ENCODE measurements around the gene RFESD.
"Not testable (repeated sequence)": the region's sequence is repeated elsewhere in the genome, so short reads cannot be mapped to it uniquely, and the experiment has no call there.

RFESD gene

DNA sequence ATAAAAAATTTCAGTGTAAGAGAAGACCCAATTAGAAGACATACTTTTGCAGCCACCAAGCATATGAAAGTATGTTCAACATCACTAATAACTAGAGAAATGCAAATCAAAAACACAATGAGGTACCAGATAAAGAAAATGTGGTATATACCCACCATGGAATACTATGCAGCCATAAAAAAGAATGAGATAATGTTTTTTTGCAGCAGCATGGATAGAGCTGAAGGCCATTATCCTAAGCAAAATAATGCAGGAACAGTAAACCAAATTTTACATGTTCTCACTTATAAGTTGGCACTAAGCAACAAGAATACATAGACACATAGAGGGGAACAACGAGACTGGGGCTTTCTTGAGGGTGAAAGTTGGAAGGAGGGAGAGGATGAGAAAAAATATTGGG, 43.1 kb downstream of the RFESD start:
- TF ChIP-seq, protein P1, sequence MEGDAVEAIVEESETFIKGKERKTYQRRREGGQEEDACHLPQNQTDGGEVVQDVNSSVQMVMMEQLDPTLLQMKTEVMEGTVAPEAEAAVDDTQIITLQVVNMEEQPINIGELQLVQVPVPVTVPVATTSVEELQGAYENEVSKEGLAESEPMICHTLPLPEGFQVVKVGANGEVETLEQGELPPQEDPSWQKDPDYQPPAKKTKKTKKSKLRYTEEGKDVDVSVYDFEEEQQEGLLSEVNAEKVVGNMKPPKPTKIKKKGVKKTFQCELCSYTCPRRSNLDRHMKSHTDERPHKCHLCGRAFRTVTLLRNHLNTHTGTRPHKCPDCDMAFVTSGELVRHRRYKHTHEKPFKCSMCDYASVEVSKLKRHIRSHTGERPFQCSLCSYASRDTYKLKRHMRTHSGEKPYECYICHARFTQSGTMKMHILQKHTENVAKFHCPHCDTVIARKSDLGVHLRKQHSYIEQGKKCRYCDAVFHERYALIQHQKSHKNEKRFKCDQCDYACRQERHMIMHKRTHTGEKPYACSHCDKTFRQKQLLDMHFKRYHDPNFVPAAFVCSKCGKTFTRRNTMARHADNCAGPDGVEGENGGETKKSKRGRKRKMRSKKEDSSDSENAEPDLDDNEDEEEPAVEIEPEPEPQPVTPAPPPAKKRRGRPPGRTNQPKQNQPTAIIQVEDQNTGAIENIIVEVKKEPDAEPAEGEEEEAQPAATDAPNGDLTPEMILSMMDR (IDR thresholded peaks at IDR 0.05; ENCODE audit: low read length, missing control alignments), result no peak
- no peak overlapping the region for H3K4me3 ChIP-seq (replicated peaks; ENCODE audit: low read depth, low read length)
- DNase-seq (ENCODE audit: low read depth), result no peak

DNA sequence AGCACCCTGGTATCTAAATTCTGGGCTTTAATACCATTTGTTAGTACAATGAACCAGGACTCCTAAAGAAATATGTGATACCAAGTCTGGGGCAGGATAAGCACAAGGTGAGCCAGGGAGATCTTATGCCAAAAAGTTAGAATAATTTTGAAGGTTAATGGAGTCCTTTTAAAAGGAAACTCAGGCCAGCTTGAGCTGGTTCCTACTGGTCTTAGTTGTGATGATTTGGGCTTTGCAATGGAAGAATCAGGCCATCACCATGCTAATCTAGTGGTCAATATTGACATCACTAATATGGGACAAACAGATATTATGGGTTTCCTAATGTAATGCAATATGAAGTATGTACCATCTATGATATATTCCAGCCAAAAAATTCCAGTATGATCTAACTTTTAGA, 43.8 kb downstream of the RFESD start:
- H3K4me3 ChIP-seq (replicated peaks; ENCODE audit: low read depth, low read length), result no peak overlapping the region
- DNase-seq (ENCODE audit: low read depth), result no peak
- TF ChIP-seq, protein P1 (IDR thresholded peaks at IDR 0.05; ENCODE audit: low read length, missing control alignments), result no peak

DNA sequence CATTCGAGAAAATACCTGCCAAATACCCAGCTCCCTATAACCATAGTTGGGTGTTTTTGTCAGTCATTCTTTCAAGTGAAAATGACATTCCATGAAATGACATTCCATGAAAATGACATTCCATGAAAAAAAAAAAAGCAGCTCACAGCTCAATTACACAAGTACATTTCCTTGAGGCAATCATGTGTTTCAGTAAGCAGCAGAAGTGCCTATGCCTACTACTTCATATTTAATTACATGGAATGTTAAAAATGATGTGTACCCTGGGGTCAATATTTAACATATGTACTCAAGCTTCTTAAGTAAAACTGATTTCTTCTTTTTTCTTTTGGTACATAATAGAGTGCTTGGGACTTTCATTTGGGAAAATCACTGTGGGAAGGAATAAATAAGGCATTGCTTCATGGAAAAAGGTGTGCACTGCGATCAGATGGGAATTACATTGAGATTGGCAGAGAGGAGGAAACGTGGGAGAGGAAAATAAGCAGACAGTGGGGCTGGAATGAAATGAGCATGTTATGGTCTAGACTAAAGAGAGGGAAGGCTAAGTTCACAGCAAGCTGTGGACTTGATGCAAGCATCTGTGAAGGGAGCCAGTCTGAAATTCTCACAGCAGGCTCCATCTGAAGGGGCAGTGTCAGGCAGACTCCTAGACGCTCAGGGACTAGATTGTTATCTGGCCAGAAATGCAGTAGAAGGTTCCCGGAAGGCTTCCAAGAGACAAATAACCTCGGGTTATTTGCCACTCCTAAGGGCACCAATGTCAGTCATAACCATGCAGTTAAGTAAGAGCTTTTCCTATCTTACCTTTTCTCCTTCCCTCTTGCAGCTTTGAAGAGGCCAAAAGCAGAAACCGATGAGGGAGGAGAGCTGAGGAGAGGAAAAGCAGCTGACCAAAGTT, 51.5 kb downstream of the RFESD start:
- DNase-seq (ENCODE audit: low read depth), result no peak
- H3K4me3 ChIP-seq (replicated peaks; ENCODE audit: low read depth, low read length), result no peak overlapping the region
- TF ChIP-seq, protein P1 (IDR thresholded peaks at IDR 0.05; ENCODE audit: low read length, missing control alignments), result no peak

DNA sequence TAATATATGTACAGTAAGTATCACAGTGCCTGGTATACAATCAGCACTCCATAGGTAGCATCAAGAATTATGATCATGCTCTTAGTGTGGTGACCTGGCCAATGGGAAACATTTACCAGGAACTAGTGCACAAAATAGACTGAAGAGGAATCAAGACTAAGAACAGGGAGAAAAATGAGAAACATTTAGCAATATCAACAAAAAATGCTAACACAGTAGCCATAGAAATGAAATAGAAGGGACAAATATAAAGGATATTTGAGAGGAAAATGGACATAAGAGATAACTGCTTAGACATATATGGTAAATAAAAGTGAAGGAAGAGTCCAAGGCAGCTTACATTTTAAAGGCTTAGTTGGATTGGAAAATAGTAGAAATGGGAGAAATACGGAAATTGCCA, 52.8 kb downstream of the RFESD start:
- TF ChIP-seq, protein P1 (IDR thresholded peaks at IDR 0.05; ENCODE audit: low read length, missing control alignments), result no peak

DNA sequence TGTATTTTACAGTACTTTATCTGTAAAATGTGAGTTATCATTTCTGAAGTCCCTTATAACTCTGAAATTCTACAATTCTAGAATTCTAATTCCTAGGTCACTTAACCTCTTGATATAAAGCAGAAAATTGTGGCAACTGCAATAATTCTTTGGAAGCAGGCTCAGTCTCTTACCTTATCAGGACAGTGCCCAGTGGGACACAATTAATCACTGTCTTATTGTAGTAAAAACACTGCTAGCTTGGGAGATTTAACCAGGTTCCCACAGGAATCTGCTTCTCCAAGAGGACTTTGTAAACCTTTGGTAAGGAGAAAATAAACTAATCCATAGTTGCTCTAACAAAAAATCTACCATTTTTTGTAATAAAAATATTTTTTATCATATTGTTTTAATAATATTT, 54.5 kb downstream of the RFESD start:
- TF ChIP-seq, protein P1 (IDR thresholded peaks at IDR 0.05; ENCODE audit: low read length, missing control alignments), result no peak
- no peak for DNase-seq (ENCODE audit: low read depth)
- H3K4me3 ChIP-seq (replicated peaks; ENCODE audit: low read depth, low read length), result no peak overlapping the region

More for the DNA sequence above, 52.8 kb downstream of the RFESD start:
- no peak for DNase-seq (ENCODE audit: low read depth)
- no peak overlapping the region for H3K4me3 ChIP-seq (replicated peaks; ENCODE audit: low read depth, low read length)

DNA sequence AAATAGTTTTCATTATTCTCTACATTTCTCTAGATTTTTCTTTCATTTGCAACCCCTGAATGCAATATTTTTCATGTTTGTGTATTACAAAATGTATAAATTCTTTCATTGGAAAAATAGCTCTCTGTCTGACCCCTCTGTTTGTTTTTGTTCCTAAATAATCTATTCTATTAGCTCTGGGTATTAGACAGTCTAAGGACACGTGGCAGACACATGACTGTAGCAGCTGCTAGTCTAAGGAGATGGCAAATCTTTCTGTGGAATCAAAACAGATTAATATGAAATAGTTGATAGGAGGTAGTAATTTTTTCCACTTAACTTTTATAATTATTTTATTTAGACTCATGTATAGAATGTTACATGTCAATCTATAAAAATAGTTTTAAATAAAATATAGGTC, 57.6 kb downstream of the RFESD start:
- H3K4me3 ChIP-seq (replicated peaks; ENCODE audit: low read depth, low read length), result no peak overlapping the region
- TF ChIP-seq, protein P1 (IDR thresholded peaks at IDR 0.05; ENCODE audit: low read length, missing control alignments), result no peak
- DNase-seq (ENCODE audit: low read depth), result no peak

DNA sequence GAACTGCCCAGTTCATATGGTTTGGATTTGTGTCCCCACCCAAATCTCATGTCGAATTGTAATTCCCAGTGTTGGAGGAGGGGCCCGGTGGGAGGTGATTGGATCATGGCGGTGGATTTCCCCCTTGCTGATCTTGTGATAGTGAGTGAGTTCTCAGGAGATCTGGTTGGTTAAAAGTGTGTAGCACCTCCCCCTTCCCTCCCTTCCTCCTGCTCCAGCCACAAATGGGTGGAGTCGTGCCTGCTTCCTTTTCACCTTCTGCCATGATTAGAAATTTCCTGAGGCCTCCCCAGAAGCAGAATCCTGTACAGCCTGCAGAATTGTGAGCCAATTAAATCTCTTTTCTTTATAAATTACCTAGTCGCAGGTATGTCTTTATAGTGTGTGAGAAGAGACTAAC, 59.6 kb downstream of the RFESD start:
- H3K4me3 ChIP-seq (replicated peaks; ENCODE audit: low read depth, low read length); DNase-seq (ENCODE audit: low read depth): not testable (repeated sequence)

Measured in fibroblast of pulmonary artery (primary cell).